GM12878 (cell line): ENCODE data around the gene PRR12. TPM values are rescaled to one million over a fixed set of nuclear protein-coding genes. Genes with fewer than 3 reads are reported as not detected.
A peak's percentile ranks its signal among the peaks of the same experiment; 100 is the strongest.

ENCODE experiments used
- ETV6 ChIP-seq, 2 experiments: fragments of 450-650 bp in 1 of 2; IDR thresholded peaks in 1 of 2; conservative IDR thresholded peaks in 1 of 2; 2 replicates each; pipeline ENCODE4 v1.6.1; 2014; ENCODE audit warnings: antibody characterized with exemption in 1 of 2, borderline replicate concordance in 1 of 2, low read depth in 1 of 2, mild to moderate bottlenecking in 1 of 2, moderate library complexity in 1 of 2
- FOXK2 ChIP-seq: fragments of 450-650 bp; IDR thresholded peaks from 2 replicates; pipeline ENCODE4 v1.6.1; 2017; ENCODE audit warnings: mild to moderate bottlenecking, moderate library complexity
- HDGF ChIP-seq: fragments of 450-650 bp; IDR thresholded peaks from 2 replicates; pipeline ENCODE4 v1.6.1; 2016; ENCODE audit warnings: antibody characterized with exemption
- KLF5 ChIP-seq: fragments of 450-650 bp; IDR thresholded peaks from 2 replicates; pipeline ENCODE4 v1.6.1; 2014; ENCODE audit warnings: mild to moderate bottlenecking; ENCODE audit not compliant: partially characterized antibody
- NFXL1 ChIP-seq: fragments of 450-650 bp; IDR thresholded peaks from 2 replicates; pipeline ENCODE4 v1.6.1; 2017; ENCODE audit warnings: antibody characterized with exemption, mild to moderate bottlenecking, borderline replicate concordance
- SP1 ChIP-seq: IDR thresholded peaks from one replicate; pipeline ENCODE4 v1.6.1; 2011; ENCODE audit warnings: low read depth, low read length
- TCF3 ChIP-seq: IDR thresholded peaks from 2 replicates; pipeline ENCODE4 v1.6.1; 2012; ENCODE audit warnings: low read depth, mild to moderate bottlenecking, low read length, borderline replicate concordance; ENCODE audit not compliant: insufficient read depth
- polyA plus RNA-seq, 11 experiments: library from polyadenylated mRNA; depleted of rRNA in 4 of 11; unstranded in 6 of 11; stranded (reverse) in 5 of 11; fragments of >200 nt; fragmentation: Nextera tagmentation in 4 of 11; fragmentation: Illumina TruSeq in 1 of 11; extraction: Ambion mirVana in 4 of 11; extraction: Trizol in 1 of 11; gene quantifications; 1 replicate in 1 of 11; 2 replicates in 10 of 11; pipeline versions ENCODE4 v1.2.1 to v1.2.3, GENCODE V29; 2011 to 2016; ENCODE audit warnings: inconsistent platforms in 2 of 11, missing spikeins in 2 of 11, low read depth in 1 of 11
- total RNA-seq, 4 experiments: library from RNA; depleted of rRNA in 3 of 4; stranded (reverse); fragments of >200 nt in 3 of 4; fragmentation: Illumina TruSeq in 1 of 4; extraction: Trizol in 1 of 4; gene quantifications; 2 replicates each; pipeline versions ENCODE4 v1.2.1 to v1.2.3, GENCODE V29; 2013 to 2021
- TF ChIP-seq, protein P1 (sequence below): fragments of 450-650 bp; formaldehyde crosslinking; IDR thresholded peaks from 2 replicates; pipeline ENCODE4 v1.5.0; 2022; ENCODE audit warnings: mild to moderate bottlenecking, missing genetic modification characterization
- TF ChIP-seq, protein P2 (sequence below): IDR thresholded peaks from 2 replicates; pipeline ENCODE4 v1.6.1; 2012; ENCODE audit warnings: improper control_type of control experiment, low read depth, low read length; ENCODE audit not compliant: insufficient replicate concordance
- TF ChIP-seq, protein P3 (sequence below): fragments of 450-650 bp; IDR thresholded peaks from 2 replicates; pipeline ENCODE4 v1.6.1; 2017; ENCODE audit warnings: mild to moderate bottlenecking, moderate library complexity
- TF ChIP-seq, protein P4 (sequence below): fragments of 450-650 bp; IDR thresholded peaks from 2 replicates; pipeline ENCODE4 v1.6.1; 2017; ENCODE audit warnings: mild to moderate bottlenecking, moderate library complexity

Gene PRR12
- total and polyA plus RNA-seq, 10 of the 15 experiments (the other 5 are each of a cell fraction or from before 2014, with no cell fraction given): 0.02 to 25.3 (median 1.6) TPM

DNA sequence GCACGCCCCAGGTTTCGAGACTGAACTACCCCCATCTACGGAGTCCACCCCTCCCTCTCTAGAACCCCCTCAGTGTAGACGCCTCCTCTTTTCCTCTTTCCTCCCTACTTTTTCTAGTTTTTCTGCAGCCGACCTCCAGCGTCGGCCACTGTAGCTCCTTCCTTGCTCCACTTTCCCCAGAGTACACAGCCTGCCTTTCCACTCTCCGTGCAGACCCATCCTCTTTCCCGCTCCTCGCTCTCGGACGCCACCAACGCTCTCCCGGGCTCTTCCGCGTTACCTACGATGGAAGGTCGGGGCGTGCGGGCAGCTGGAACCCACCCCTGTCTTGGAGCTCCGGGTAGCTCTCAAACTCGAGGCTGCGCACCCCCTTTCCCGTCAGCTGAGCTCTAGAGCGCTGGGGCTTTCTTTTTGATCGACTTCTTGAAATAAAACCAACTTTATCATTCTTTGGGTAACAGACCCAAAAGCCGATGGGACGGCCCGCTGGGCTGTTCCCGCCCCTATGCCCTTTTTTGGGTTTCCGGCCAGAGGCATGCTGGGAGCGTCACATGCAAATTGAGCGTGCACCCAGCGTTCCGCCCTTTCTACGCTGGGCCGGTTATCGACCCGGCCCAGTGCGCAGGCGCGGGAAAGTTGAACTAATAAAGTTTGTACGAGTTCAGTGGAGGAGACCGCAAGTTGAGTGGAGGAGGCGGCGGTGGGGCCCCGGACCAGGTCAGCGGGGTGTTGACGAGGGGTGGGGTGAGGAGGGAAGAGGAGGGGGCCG is 74.6 kb downstream of the PRR12 start, which contains the start of the genes BCL2L12 and IRF3 (continued):
- TF ChIP-seq TCF3 (no peak), SP1 (peak; percentile 76), FOXK2 (peak; percentile 6; the same call in 1 of the 2 replicates), ETV6 (conservative IDR thresholded peaks at IDR 0.05 in 1 of 2, IDR thresholded peaks at IDR 0.05 in 1 of 2; ENCODE audit: borderline replicate concordance in 1 of 2, low read depth in 1 of 2) (no peak), KLF5 (no peak), NFXL1 (no peak), HDGF (no peak)
- TF ChIP-seq, protein P1, sequence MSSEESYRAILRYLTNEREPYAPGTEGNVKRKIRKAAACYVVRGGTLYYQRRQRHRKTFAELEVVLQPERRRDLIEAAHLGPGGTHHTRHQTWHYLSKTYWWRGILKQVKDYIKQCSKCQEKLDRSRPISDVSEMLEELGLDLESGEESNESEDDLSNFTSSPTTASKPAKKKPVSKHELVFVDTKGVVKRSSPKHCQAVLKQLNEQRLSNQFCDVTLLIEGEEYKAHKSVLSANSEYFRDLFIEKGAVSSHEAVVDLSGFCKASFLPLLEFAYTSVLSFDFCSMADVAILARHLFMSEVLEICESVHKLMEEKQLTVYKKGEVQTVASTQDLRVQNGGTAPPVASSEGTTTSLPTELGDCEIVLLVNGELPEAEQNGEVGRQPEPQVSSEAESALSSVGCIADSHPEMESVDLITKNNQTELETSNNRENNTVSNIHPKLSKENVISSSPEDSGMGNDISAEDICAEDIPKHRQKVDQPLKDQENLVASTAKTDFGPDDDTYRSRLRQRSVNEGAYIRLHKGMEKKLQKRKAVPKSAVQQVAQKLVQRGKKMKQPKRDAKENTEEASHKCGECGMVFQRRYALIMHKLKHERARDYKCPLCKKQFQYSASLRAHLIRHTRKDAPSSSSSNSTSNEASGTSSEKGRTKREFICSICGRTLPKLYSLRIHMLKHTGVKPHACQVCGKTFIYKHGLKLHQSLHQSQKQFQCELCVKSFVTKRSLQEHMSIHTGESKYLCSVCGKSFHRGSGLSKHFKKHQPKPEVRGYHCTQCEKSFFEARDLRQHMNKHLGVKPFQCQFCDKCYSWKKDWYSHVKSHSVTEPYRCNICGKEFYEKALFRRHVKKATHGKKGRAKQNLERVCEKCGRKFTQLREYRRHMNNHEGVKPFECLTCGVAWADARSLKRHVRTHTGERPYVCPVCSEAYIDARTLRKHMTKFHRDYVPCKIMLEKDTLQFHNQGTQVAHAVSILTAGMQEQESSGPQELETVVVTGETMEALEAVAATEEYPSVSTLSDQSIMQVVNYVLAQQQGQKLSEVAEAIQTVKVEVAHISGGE (CRISPR knock-in tag): no peak
- TF ChIP-seq, protein P2, sequence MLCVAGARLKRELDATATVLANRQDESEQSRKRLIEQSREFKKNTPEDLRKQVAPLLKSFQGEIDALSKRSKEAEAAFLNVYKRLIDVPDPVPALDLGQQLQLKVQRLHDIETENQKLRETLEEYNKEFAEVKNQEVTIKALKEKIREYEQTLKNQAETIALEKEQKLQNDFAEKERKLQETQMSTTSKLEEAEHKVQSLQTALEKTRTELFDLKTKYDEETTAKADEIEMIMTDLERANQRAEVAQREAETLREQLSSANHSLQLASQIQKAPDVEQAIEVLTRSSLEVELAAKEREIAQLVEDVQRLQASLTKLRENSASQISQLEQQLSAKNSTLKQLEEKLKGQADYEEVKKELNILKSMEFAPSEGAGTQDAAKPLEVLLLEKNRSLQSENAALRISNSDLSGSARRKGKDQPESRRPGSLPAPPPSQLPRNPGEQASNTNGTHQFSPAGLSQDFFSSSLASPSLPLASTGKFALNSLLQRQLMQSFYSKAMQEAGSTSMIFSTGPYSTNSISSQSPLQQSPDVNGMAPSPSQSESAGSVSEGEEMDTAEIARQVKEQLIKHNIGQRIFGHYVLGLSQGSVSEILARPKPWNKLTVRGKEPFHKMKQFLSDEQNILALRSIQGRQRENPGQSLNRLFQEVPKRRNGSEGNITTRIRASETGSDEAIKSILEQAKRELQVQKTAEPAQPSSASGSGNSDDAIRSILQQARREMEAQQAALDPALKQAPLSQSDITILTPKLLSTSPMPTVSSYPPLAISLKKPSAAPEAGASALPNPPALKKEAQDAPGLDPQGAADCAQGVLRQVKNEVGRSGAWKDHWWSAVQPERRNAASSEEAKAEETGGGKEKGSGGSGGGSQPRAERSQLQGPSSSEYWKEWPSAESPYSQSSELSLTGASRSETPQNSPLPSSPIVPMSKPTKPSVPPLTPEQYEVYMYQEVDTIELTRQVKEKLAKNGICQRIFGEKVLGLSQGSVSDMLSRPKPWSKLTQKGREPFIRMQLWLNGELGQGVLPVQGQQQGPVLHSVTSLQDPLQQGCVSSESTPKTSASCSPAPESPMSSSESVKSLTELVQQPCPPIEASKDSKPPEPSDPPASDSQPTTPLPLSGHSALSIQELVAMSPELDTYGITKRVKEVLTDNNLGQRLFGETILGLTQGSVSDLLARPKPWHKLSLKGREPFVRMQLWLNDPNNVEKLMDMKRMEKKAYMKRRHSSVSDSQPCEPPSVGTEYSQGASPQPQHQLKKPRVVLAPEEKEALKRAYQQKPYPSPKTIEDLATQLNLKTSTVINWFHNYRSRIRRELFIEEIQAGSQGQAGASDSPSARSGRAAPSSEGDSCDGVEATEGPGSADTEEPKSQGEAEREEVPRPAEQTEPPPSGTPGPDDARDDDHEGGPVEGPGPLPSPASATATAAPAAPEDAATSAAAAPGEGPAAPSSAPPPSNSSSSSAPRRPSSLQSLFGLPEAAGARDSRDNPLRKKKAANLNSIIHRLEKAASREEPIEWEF: no peak
- TF ChIP-seq, protein P3, sequence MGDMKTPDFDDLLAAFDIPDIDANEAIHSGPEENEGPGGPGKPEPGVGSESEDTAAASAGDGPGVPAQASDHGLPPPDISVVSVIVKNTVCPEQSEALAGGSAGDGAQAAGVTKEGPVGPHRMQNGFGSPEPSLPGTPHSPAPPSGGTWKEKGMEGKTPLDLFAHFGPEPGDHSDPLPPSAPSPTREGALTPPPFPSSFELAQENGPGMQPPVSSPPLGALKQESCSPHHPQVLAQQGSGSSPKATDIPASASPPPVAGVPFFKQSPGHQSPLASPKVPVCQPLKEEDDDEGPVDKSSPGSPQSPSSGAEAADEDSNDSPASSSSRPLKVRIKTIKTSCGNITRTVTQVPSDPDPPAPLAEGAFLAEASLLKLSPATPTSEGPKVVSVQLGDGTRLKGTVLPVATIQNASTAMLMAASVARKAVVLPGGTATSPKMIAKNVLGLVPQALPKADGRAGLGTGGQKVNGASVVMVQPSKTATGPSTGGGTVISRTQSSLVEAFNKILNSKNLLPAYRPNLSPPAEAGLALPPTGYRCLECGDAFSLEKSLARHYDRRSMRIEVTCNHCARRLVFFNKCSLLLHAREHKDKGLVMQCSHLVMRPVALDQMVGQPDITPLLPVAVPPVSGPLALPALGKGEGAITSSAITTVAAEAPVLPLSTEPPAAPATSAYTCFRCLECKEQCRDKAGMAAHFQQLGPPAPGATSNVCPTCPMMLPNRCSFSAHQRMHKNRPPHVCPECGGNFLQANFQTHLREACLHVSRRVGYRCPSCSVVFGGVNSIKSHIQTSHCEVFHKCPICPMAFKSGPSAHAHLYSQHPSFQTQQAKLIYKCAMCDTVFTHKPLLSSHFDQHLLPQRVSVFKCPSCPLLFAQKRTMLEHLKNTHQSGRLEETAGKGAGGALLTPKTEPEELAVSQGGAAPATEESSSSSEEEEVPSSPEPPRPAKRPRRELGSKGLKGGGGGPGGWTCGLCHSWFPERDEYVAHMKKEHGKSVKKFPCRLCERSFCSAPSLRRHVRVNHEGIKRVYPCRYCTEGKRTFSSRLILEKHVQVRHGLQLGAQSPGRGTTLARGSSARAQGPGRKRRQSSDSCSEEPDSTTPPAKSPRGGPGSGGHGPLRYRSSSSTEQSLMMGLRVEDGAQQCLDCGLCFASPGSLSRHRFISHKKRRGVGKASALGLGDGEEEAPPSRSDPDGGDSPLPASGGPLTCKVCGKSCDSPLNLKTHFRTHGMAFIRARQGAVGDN: no peak
- TF ChIP-seq, protein P4, sequence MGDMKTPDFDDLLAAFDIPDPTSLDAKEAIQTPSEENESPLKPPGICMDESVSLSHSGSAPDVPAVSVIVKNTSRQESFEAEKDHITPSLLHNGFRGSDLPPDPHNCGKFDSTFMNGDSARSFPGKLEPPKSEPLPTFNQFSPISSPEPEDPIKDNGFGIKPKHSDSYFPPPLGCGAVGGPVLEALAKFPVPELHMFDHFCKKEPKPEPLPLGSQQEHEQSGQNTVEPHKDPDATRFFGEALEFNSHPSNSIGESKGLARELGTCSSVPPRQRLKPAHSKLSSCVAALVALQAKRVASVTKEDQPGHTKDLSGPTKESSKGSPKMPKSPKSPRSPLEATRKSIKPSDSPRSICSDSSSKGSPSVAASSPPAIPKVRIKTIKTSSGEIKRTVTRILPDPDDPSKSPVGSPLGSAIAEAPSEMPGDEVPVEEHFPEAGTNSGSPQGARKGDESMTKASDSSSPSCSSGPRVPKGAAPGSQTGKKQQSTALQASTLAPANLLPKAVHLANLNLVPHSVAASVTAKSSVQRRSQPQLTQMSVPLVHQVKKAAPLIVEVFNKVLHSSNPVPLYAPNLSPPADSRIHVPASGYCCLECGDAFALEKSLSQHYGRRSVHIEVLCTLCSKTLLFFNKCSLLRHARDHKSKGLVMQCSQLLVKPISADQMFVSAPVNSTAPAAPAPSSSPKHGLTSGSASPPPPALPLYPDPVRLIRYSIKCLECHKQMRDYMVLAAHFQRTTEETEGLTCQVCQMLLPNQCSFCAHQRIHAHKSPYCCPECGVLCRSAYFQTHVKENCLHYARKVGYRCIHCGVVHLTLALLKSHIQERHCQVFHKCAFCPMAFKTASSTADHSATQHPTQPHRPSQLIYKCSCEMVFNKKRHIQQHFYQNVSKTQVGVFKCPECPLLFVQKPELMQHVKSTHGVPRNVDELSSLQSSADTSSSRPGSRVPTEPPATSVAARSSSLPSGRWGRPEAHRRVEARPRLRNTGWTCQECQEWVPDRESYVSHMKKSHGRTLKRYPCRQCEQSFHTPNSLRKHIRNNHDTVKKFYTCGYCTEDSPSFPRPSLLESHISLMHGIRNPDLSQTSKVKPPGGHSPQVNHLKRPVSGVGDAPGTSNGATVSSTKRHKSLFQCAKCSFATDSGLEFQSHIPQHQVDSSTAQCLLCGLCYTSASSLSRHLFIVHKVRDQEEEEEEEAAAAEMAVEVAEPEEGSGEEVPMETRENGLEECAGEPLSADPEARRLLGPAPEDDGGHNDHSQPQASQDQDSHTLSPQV: no peak
